T-helper 1 cell (primary cell): Measurements from ENCODE around the gene ERN1.

Experiments
- DNase-seq, 5 donors: peaks; one replicate each; pipeline ENCODE4 v3.0.0-alpha.2; 2012 to 2020

ERN1 gene

DNA sequence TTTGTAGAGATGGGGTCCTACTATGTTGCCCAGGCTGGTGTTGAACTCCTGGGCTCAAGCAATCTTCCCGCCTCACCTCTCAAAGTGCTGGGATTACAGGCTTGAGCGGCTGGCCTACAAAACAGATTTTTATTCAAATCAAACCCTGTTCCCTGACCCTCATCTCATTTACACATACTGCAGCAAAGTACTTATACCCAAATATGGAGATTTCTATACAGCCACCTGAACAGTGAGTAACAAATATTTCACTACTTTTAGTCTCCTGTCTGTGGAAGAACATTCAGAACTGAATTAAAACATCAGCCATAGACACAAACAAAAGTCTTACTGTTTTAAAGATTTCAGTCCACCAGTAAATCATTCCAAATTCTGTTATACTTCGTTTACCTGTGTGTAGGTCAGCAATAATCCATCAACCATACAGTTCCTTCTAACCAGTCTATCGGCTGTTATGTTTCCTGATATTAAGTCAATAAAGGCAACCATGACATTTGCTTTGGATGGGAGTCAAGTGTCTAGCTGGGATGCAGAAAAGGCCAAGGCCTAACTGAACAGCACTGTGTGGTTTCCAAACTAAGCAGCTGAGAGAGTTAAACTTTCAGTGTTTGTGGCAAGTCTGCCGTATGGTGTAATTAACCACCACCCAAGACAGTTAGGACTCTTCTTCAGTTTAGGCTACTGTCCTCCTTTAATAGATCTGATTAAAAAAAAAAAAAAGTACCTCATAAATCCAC lies 22.3 kb downstream of the ERN1 start:
- no peak for DNase-seq

DNA sequence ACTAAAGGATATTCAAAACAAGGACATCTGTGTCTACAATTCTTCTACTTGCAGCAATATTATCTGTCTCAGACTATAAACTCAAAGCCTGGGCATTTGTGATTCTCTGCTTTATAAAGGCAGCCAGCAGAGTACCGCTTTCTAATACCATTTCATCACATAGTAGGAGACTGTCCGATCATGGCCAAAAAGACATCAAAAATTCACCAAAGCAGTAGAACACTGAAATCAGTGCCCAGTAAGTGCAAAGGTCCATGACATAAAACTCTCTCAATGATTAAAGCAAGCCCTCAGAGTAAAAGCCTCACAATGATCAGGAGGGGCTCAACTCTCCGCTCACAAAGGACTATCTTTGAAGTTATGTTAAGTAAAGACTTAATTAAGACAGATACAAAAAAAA lies 23.0 kb downstream of the ERN1 start:
- no peak for DNase-seq

DNA sequence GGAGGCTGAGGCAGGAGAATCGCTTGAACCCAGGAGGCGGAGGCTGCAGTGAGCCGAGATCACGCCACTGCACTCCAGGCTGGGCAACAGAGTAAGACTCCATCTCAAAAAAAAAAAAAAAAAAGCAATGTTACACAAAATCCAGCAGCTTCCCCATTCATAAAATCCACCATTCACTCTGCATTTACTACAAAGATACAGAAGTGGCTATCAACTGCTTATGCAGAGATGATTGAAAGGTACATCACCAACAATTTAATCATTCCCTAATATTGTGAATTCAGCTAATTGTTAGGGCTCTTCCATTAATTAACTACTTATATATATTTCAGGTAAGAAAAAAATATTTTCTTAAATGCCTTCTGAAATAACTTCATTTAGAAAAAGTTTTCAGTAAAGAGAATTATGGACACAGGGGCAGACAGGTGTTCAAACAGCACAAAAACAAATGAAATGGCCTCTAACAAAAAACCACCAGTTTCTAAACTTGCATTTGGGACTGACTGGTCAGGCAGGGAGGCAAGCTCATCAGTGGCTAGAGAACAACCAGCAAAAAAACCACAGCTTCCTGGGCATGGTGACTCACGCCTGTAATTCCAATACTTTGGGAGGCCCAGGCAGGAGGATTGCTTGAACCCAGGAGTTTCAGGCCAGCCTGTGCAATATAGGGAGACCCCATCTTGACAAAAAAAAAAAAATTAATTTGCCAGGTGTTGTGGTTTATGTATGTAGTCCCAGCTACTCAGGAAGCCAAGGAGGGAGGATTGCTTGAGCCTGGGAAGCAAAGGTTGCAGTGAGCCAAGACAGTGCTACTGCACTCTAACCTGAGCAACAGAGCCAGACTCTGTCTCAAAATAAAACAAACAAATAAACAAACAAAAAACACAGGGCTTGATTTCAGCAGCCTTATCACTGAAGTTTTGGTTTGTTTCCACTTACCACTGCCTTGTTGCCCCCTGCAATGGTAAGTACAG lies 26.3 kb downstream of the ERN1 start:
- DNase-seq, result no peak

DNA sequence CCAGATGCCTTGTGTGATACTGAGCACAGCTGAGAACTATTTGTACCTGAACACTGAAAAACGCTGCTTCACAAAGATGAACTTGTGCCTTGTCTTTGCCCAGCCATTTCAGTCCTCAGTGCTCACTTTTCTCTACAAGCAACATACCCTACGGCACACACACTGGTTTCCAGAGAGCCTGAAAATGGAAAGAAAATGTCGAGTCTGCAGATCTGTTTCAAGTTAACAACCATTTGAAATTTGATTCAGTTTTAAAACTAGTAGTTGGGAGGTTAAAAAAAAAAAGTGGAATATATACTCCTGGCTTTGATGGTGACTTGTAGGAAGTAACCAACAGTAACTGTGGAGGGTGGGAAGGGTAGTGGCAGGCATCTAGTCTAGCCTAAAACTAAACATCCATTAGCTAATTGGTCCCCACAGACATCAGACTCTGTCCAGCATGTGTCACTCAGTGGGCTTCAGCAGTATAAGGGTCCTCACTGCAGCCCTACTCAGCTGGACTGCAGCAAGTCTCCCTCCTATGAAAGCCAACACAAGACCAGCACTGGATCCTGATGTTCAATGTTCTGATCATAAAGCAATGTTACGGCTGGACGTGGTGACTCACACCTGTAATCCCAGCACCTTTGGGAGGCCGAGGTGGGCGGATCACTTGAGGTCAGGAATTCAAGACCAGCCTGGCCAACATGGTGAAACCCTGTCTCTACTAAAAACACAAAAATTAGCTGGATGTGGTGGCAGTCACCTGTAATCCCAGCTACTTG lies 27.1 kb downstream of the ERN1 start:
- DNase-seq, result no peak

DNA sequence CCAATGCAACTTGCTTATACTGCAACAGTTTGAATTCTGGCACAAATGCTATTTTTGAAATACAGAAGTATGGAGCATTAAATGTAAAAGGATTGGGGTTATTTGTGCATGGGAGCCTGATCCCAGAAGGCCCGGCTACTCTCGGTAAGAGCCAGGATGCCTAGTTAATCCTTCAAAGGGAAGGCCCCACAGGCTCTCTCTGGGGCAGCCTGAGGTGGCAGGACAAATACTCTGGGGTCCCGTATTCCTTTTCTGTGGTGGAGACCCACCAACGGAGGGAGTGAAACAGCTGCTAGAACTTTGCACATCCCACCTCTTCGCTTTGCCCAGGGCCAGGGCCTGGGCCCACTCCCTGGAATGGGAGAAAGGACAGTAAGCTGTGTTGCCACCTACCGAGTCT lies 30.4 kb downstream of the ERN1 start:
- no peak for DNase-seq

DNA sequence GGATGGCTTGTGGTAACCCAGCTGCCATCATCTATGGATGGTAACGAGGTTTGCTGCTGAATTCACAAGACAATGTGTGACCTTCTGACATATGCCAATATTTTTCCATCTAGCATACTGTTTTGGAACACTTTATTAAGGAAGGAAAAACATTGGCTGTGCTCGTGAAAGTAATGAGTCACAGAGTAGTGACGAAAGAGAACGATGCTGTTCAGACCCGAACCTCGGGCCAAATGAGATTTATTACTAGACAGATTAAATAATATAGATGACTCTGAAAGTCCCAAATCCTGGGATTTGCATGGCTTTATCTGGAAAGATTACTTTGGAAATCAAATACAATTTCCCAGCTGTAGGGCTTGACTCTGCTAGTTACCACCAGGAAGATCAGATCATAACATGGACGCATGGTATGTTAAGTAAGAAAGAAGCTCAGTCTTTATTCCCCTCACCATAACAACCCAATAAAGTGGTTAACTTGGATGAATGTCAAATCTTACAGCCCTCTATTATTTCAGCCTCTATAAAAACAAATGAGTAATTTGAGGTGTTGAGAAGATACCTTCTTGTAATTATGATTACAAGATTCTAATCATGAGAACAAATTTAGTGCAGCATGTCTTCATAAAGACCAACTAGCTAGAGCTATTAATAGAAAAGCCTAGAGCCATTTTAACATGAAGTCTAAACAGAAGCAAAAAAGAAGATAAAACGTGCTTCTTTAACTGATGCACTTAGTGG lies 32.6 kb downstream of the ERN1 start:
- no peak for DNase-seq

DNA sequence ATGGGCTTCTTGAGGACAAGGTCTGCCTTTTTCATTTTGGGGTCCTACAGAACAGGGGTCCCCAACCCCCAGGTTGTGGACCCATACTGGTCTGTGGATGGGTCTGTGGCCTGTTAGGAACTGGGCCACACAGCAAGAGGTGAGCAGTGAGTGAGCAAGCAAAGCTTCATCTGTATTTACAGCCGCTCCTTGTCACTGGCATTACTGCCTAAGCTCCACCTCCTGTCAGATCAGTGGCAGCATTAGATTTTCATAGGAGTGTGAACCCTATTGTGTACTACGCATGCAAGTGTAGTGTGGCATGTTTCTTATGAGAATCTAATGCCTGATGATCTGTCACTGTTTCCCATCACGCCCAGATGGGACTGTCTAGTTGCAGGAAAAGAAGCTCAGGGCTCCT lies 33.9 kb downstream of the ERN1 start:
- no peak for DNase-seq

DNA sequence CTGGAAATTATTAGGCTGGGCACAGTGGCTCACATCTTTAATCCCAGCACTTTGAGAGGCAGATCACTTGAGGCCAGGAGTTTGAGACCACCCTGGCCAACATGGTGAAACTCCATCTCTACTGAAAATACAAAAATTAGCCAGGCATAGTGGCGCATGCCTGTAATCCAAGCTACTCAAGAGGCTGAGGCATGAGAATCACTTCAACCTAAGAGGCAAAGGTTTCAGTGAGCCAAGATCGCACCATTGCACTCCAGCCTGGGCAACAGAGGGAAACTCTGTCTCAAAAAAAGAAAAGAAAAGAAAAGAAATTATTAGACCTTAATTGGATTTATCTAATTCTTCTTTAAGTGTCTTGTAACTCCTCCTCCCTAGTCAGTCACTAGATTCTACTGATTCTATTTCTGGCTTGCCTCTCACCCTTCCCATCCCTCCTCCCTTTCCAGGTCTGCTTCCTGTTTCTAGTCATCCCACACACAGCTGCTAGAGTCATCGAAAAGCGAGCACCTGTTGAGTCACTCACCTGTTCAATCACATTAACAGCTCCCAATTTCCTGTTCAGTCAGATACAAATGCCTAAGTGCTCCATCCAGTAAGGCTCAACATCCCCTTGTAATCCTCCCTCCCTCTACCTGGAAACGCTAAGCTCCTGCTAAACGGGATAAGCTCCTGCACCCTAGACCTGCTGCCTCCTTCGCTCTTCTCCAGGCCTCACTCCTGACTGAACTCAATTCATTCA lies 34.6 kb downstream of the ERN1 start:
- DNase-seq, result no peak

DNA sequence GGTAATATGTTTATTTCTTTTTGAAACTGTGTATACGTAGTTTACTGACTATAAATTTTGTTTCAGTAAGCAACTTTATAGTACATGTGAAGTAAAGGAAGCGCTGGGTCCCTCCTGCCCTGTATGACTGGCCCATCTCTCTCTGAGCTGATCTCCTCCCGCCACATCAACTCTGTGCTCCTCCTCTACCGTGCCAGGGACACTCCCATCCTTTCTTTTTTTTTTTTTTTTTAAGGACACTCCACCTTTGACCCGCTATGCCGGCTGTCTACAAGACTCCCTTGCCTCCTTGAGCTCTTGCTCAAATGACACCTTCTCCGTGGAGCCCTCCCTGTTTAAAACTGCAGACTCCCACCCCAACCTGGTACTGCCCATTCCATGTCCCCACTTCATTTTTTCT lies 35.5 kb downstream of the ERN1 start:
- DNase-seq, result no peak

DNA sequence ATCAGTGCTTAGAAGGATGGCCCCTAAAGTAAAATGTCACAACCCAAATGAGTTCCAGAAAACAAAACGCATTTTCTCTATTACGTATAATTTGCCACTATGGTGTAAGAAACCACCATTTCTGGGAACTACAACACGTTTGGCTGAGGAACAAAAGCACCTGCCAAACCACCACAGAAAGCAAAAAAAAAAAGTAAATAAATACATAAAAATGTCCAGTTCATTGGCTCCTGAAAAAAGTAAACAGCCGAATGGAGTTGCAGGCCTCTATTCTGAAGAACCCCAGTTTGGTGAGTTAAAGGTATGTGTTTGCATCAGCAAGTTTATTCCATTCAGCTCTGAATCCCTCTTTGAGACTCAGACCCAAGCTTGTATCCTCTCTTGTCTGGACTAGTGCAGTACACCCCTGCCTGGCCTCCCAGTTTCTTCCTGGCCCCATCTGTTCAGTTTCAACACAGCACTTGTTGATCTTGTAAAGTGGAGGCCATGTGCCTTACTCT lies 36.9 kb downstream of the ERN1 start:
- DNase-seq, result peak in 1 of 5 donors; percentile 71

DNA sequence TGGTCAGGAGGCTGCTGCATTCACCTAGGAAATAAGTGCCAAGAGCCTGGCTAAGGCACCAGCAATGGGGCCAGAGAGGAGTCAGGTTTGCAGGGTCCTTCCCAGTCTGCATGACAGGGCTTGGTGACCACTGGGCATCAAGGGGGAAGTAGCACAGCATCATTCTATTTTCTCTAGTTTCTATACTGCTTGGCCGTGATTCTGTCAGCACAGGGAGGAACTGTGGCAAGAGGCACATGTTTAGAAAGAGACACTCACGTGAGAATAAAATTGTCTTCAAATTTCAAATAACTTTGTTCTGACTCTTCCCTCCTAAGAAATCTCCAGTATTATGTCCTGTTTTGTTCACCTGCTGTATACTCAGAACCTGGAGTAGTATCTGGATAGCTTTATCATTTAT lies 37.8 kb downstream of the ERN1 start:
- no peak for DNase-seq

DNA sequence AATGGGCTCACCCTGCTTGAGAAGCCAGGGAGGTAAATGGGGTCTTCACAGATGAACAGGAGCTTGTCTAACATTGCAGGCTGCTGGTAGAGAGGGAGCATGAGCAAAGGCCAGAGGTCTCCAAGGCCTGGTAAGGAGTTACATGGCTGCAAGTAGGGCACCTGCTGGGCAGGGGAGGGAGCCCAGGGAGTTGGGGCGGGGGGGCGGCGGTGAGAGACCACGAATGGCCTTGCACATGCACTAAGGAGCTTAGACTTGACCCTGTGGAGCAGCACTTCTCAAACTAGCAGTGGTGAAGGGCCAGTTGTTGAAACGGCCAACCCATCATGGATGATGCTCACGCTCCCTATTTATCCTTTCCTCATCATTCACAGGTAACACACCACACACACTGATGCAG lies 38.4 kb downstream of the ERN1 start:
- no peak for DNase-seq

DNA sequence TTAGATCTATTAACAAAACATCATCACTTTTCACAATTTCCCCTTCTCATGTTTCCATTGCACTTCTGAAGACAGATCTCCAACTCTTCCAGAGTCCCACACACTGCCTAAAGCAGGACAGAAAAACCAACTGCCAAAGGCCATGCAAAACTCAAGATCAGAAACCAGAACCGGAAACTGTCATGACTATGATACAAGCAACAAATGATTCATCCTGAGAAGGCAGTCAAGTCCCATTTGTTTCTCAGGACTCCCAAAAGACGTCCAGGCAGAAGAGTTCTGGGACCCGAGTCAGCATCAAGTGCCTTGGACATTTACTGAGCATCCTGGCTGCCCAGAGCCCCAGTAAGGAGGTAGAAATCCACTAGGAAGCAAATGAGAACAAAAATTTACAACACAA lies 38.8 kb downstream of the ERN1 start:
- peak in 1 of 5 donors; percentile 83 for DNase-seq

DNA sequence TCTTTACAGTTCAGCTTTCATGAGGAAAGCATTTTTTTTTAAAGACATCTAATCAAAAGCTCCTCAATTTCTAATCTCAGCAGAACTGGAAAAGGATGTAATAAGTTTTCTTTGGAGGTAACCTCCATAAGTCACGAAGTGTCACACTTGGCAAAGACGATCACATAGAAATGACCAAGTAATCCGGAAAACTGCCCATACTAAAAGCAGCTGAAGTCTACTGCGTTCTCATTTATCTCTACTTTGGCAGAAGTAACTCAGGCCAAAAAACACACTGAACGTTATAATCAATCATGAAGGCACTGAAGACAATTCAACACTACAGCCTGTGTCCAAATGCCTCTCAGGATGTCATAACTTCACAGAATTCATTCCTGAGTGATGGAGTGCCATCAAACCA lies 39.8 kb downstream of the ERN1 start:
- no peak for DNase-seq

DNA sequence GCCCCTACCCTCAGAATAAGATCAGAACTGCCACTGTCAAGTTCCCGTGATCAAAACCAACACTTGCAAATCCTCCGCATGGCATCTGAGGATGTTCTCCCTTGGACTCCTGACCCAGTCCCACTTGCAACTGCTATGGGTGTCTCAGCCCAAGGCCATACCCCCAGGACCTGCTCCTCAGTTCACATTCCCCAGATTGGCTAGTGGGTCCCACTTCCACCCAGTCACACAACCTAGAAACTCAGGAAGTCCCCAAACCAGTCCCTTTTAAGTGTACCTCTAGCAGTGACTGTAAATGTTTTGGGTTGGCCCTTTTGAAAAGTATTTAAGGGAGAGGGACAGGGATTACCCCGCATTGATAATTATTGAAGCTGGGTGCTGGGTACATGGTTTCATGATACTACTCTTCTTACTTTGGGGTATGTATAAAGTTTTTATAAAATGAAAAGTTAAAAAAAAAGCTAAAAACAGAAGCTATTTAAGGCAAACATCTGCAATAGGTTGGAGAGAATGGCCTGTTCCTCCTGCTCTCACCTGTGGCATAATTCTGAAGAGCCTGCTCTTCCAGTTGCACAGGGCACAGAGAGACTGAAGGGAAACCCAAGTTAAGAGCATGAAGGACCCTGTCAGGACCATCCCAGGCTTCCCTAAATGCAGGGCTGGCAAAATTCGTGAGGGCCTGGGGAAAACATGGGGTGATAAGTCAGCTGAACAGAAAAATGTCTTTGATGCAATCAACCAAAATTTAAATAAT lies 42.5 kb downstream of the ERN1 start:
- no peak for DNase-seq

DNA sequence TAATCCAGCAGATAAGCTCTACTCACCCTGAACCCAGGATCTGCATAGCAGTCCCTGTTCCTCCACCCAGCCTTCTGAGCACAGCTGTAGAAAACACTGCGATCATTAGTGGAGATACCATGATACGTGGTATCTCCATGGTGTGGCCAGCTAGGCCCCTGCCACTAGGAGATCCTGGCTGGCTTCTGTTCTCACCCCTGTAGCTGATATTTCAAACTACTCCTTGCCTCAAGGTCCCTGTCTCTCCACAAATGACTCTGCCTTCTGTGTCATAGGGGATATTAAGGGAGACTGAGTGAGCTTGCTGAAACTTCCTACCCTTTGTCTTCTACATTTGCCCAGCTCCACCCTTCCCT lies 44.3 kb downstream of the ERN1 start:
- DNase-seq, result no peak

DNA sequence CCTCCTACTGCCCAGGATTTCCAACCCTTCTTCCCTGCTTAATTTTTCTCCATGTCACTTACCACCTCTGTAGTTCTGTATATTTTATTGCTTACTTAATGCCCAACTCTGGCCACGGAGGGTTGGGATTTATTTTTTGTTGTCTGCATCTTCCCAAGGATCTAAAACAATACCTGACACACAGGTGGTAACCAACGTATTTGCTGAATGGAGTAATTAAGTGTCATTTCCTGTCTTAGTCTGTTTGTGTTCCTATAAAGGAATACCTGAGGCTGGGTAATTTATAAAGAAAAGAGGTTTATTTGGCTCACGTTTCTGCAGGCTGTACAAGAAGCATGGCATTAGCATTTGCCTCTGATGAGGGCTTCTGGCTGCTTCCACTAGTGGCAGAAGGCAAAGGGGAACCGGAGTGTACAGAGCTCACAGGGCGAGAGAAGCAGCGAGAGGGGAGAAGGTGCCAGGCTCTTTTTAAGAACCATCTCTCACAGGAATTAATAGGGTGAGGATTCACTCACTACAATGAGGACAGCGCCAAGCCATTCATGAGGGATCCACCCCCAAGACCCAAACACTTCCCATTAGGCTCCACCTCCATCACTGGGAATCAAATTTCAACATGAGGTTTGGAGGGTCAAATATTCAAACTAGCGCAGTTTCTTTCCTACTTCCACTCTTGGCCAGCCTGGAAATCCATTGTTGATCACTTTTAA lies 44.8 kb downstream of the ERN1 start:
- DNase-seq, result no peak

DNA sequence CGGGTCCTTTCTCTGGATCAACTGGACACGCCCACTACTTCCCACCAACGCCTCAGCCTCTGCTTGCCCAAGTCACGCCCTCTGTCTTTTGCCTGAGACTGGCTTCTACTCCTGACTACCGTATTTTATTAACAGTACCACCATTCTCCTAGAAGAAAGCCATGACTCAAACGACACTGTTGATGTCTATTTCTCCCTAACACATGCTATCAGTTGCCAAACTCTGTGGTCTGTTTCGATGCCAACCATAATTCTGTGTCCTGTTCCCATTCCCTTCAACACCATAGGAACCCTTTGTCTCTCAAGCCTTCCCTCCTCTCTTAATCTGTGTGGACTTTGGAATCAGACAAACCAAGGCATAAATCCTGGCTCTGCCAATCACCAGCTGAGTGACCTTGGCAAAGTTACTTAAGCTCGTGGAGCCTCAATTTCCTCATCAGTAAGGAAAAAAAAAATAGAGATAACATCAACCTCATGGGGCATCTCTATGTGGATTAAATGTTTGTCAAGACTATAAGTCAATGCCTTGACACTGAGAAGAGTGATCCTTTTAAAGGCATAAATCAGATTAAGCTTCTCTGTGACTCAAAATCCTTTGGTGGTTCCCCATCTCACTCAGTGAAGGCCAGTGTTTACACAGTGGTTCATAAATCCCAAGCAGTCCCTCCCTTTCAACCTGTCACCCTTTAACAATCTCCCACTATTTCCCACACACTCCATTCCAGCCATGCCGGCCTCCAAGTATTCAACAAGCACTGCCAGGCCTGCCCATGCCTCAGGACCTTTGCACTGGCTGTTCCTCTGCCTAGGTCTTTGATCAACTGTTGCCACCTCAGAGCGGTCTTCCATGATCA lies 45.6 kb downstream of the ERN1 start:
- DNase-seq, result no peak

DNA sequence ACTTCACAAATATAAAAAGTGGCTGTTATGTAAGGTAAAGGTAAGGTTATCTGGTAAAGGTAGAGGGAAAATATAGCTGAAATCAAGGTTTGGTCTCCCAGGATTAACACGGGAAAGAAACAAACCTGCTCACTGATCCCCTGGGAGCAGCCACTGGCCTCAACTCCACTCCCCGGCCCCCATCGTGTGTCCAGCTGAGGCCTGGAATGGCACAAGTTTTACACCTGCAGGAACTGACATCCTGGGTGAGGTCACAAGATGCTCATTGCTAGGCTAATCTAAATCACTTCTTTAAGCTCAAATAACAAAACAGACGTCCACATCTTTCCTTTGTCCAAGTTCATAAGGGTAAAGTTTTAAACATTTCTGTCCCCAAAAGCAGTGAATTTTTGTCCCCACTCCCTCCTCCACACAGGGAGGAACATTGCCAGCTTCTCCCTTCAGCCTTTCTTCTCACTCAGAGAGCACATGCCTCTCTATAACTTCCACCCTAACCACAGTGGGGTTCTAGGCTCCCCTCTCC lies 46.3 kb downstream of the ERN1 start:
- no peak for DNase-seq
